Tibial artery (tissue), 4 donors: ENCODE measurements around the gene ASB16.

ENCODE experiments used
- DNase-seq, 2 donors: peaks; one replicate each; pipeline ENCODE4 v3.0.0-alpha.2; 2019
- H3K27ac ChIP-seq, 2 donors: fragments of 200-600 bp; sonication (generic) in 1 of 2; 1 replicate in 1 of 2; 2 replicates in 1 of 2; pipeline ENCODE4 v1.5.1; 2018 to 2019; ENCODE audit warnings: mild to moderate bottlenecking in 1 of 2
- H3K27me3 ChIP-seq, 2 donors: fragments of 200-600 bp; sonication (generic) in 1 of 2; one replicate each; pipeline versions ENCODE4 v1.5.1 to v1.6.0; 2016 to 2019
- H3K36me3 ChIP-seq, 3 donors: fragments of 200-600 bp; sonication (generic) in 2 of 3; one replicate each; pipeline ENCODE4 v1.5.1; 2016 to 2019; ENCODE audit warnings: mild to moderate bottlenecking in 2 of 3
- H3K4me1 ChIP-seq, 4 donors: fragments of 200-600 bp; sonication (generic) in 2 of 4; 1 replicate in 3 of 4; 2 replicates in 1 of 4; pipeline ENCODE4 v1.5.1; 2016 to 2019
- H3K4me3 ChIP-seq, 2 donors: fragments of 200-600 bp; sonication (generic) in 1 of 2; 1 replicate in 1 of 2; 2 replicates in 1 of 2; pipeline ENCODE4 v1.5.1; 2018 to 2019; ENCODE audit warnings: mild to moderate bottlenecking in 2 of 2
- H3K9me3 ChIP-seq, 3 donors: fragments of 200-600 bp; sonication (generic) in 1 of 3; one replicate each; pipeline ENCODE4 v1.5.1; 2016 to 2019
- CTCF ChIP-seq, 2 experiments: fragments of 200-600 bp in 1 of 2; fragments of 450-650 bp in 1 of 2; IDR thresholded peaks; one replicate each; pipeline ENCODE4 v1.5.1; 2017 to 2019; ENCODE audit warnings: antibody characterized with exemption in 2 of 2, mild to moderate bottlenecking in 1 of 2, moderate library complexity in 1 of 2
- intact Hi-C: fragments of 100-400 bp; cut with DNase I; formaldehyde crosslinking; loops from one replicate; pipeline ENCODE4 v1.15.0; 2023; ENCODE audit warnings: low total_unique reads

Gene ASB16

GRCh38 chr17:44170499-44171201 lies at the start of gene ASB16:
ASB16 (plus strand) TSS chr17:44170704; CDS start chr17:44170790, 86 bp downstream.
- Histone ChIP-seq H3K4me3 (peak within 1 kb of the TSS; percentile 58 to 61), H3K27ac (peak within 1 kb of the TSS; percentile 89)

GRCh38 chr17:44120851-44121605 lies 49.5 kb upstream of the ASB16 start:
- peaks cover 6 to 22% (median 15%) of the 10 kb centered on the region in 3 donors for H3K36me3 ChIP-seq
- H3K27ac ChIP-seq = peak overlapping the region; percentile 98 to 99
- peak overlapping the region; percentile 99 to 100 for H3K4me3 ChIP-seq
- H3K27me3 ChIP-seq = no peaks in the 10 kb centered on the region
- intact Hi-C loops = loop anchor here (5.0 kb wide), 1 partner anchor 49 kb away; the partner anchor contains the start of gene G6PC3
- no peaks in the 10 kb centered on the region for H3K9me3 ChIP-seq
- DNase-seq = no peak
- TF ChIP-seq CTCF (IDR thresholded peaks at IDR 0.05) = no peak
- H3K4me1 ChIP-seq = peaks cover 0 to 72% (median 52%) of the 10 kb centered on the region in 4 donors

More at GRCh38 chr17:44170499-44171201, at the start of gene ASB16:
- DNase-seq = peak in 1 of 2 donors; percentile 76
- intact Hi-C loops = loop anchor here (2.0 kb wide), 1 partner anchor 40 kb away; no protein-coding TSS in a partner anchor
- H3K27me3 ChIP-seq = no peaks in the 10 kb centered on the region
- TF ChIP-seq CTCF (IDR thresholded peaks at IDR 0.05) = no peak
- peaks cover 0 to 35% (median 19%) of the 10 kb centered on the region in 4 donors for H3K4me1 ChIP-seq
- H3K36me3 ChIP-seq = peaks cover 0 to 11% (median 0%) of the 10 kb centered on the region in 3 donors
- H3K9me3 ChIP-seq = no peaks in the 10 kb centered on the region

GRCh38 chr17:44121997-44122815 lies 48.3 kb upstream of the ASB16 start:
- H3K4me1 ChIP-seq = peaks cover 0 to 62% (median 50%) of the 10 kb centered on the region in 4 donors
- no peaks in the 10 kb centered on the region for H3K27me3 ChIP-seq
- intact Hi-C loops = loop anchor here (5.0 kb wide), 1 partner anchor 50 kb away; the partner anchor contains the start of gene G6PC3
- H3K4me3 ChIP-seq = peak overlapping the region; percentile 99 to 100
- H3K27ac ChIP-seq = peak overlapping the region; percentile 98 to 99
- no peak for DNase-seq
- H3K9me3 ChIP-seq = no peaks in the 10 kb centered on the region
- H3K36me3 ChIP-seq = peaks cover 0 to 10% (median 6%) of the 10 kb centered on the region in 3 donors
- TF ChIP-seq CTCF (IDR thresholded peaks at IDR 0.05) = no peak

- intact Hi-C loops = loop anchor here (5.0 kb wide), 1 partner anchor 51 kb away; the partner anchor contains the start of gene G6PC3
- TF ChIP-seq CTCF (IDR thresholded peaks at IDR 0.05) = no peak
- DNase-seq = no peak
Observed at GRCh38 chr17:44122816-44123355, 47.6 kb upstream of the ASB16 start.

More at GRCh38 chr17:44122816-44123355, 47.6 kb upstream of the ASB16 start:
- H3K27me3 ChIP-seq = no peaks in the 10 kb centered on the region
- peak overlapping the region; percentile 98 to 99 for H3K27ac ChIP-seq
- H3K4me3 ChIP-seq = peak overlapping the region; percentile 99 to 100
- peaks cover 0 to 57% (median 50%) of the 10 kb centered on the region in 4 donors for H3K4me1 ChIP-seq
- H3K9me3 ChIP-seq = no peaks in the 10 kb centered on the region
- H3K36me3 ChIP-seq = peaks cover 0 to 6% (median 0%) of the 10 kb centered on the region in 3 donors
